GM18867 (cell line): Measurements from ENCODE around the gene ATF6.

ENCODE experiments used
- ATAC-seq: cut with Tn5 transposase; IDR thresholded peaks from one replicate; pipeline ENCODE4 v1.9.1; 2021; ENCODE audit warnings: mild to moderate bottlenecking, moderate library complexity; ENCODE audit not compliant: unreplicated experiment

ATF6 gene

DNA sequence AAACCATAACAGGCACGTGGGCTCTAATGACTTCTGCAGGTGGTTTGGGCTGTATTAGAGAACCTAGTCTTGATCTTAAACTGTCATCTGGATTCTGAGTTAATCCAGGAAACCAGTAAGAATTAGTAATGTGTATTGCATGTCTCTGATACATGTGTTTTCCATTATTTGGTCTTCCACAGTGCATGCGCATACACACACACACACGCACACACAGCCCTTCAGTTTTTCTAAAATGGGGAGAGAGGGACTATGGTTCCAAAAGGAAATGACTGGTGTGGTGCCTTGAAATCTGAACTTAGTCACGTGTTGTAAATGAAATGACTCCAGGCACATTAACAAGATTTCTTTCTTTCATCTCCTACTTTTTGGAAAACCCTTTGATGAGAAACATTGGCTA, 190.0 kb downstream of the ATF6 start:
- no peak for ATAC-seq

DNA sequence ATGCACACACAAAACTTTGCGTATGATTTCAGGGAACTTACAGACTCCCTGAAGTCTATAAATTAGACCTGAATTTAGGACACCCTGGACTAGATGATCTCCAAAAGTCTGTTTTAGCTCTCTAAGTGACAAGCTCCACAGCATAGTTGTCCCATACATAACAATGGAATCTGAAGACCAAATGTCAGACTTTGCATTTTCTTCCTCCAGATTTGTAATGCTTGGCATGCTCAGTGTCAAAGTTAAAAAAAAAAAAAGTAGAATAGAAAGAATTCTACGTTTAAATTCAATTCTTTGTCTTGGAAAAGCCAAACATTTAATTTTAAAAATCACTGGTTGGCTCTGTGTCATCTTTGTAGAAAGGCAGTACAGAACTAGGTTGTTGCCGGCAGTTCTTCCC, 190.8 kb downstream of the ATF6 start:
- ATAC-seq = no peak

GRCh38 chr1:161958425-161958824, 192.3 kb downstream of the ATF6 start:
- no peak for ATAC-seq

DNA sequence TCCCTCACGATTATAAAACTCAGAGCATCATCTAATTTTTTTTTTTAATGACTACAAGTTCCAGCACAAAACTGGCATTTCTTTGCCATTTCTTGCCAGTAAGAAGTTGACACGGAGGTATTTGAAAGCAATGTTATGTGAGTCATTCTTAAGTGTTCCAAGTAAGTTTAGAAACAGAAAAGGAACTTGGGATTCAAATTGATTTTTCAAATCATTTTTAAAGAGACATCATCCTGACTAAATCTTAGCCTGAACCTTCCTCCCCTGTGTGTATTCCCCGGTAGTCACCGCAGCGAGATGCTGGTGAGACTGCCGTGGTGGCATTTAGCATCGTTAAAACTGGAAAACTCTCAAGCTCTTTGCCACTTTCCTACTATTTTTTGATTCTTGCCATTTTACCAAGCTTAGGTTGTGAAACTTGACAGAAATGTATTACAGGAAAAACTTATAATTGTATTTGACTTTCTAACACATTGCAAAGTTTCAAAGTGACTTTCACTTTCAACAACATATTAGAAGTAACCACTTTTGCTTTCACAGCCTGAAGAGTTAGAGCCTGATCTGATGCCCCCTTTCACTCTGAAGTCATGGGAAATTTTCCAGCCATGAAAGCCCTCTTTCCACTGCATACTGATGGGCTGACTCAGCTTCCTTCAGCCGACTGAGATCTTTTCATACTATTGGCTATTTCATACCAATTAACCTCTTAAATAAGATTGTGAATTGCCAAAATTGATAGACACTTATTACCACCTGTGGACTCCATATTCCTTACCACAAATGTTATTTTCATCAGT, 196.2 kb downstream of the ATF6 start:
- ATAC-seq = peak; percentile 83

DNA sequence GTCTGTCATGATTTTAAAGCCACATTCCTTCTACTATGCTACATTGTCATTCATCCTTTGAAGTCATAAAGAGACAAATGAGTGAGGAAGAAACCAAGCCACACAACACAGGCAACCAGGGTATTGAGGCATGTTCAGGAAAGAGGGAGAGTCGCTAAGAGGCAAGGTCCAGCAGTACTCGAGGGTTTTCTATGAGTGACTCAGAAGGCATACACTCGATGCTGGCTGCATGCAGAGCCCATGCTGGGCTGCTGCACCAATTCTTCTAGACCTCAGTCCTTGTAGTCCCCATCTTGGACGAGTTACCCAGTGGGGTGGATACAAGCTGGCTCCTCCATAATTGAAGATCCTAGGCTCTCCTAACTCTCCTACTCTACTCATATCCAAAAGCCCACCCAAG, 199.9 kb downstream of the ATF6 start:
- ATAC-seq = no peak

DNA sequence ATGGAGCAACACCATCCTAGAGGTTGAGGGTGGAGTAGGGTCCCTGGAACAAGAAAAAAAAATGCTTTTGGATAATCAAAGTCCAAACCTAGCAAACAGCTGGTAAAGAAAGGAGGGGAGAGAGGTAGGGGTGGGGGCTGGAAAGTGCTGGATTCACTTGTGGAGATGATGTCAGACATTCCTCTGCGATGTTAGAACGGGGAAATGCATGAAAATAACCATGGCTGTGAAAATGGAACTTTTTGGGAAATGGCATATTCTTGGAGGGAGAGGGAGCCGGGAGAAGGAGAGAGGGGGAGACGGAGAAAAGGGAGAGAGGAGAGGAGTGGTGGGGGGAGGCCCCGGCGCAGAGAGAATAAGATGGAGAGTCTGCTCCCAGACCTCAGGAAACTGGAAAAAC, 203.9 kb downstream of the ATF6 start:
- ATAC-seq = no peak

GRCh38 chr1:161970633-161971032, 204.5 kb downstream of the ATF6 start:
- ATAC-seq = no peak

GRCh38 chr1:161972828-161973227, 206.7 kb downstream of the ATF6 start:
- no peak for ATAC-seq

GRCh38 chr1:161973924-161974845, 208.1 kb downstream of the ATF6 start:
- ATAC-seq = no peak

GRCh38 chr1:161978011-161978790, 212.1 kb downstream of the ATF6 start:
- no peak for ATAC-seq

- no peak for ATAC-seq
These were observed 215.0 kb downstream of the ATF6 start for GRCh38 chr1:161981126-161981525.

DNA sequence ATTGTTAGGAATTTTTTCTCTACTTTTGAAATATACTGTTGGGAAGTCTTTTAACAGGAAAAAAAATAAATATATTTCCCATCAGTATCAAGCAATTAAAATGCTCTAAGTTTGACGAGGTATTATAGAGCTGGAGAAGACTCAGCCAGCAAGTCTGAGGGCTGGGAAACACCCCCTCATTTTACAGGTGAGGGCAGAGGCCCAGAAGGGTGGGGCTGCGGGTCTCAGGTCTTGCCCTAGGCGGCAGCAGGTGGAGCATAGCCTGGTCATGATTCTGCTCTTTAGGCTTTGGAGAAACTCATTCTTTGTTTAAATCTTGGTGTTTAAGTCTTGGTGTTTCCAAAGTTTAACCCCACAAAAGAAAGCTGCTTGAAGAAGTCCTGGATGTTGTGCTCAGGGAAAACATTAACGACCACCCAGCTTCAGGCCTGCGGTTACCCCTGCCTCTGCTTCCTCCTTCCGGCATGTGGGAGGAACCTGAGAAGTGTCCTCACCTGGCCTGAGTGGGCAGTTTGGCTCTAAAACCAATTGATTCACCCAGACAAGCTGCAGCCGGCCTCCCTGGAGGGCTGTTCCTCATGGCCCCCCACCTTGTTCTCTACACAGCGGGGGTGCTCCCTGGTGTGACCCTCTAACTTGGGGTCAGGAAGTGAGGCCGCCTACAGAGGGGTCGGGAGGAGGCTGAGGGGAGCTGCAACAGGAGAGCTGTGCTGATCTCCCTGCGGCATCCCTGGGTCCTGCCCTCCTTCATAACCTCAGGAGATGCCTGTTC, 215.8 kb downstream of the ATF6 start:
- no peak for ATAC-seq

DNA sequence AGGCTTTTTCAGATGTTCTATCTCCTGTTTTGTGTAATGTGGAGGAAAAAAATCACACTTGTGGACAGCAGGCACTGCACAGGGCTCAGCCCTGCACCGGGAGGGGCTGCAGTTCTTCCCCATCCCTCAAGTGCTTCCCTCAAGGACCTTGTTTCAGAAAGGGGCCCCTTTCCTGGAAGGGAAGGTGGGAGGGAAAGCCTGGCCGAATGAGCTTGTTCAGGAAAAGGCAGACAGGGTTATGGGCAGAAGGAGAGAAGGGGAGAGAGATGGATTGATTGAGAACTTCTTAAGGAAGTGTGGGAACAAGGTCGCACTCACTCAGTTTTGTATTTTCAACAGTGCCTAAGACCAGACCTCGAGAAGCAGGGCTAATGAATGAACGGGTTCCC, 216.4 kb downstream of the ATF6 start:
- ATAC-seq = no peak

DNA sequence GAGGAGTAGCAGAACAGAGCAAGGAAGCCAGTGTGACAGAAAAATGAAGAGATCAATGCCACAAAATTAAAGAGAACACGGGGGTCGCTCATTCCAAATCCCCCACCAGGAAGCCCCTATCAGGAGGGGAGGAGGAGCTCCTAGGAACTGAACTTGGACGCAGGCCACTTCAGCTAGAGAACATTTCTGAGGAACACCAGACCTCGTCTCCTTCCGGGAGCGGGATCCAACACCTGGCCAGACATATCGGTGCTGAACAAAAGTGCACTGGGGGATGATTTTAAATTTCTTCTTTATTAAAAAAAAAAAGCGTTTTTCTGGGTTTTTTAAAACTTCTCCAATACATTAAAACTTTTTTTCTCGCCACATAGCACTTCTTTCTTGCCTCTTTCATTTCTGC, 216.8 kb downstream of the ATF6 start:
- no peak for ATAC-seq

- ATAC-seq = no peak
These were observed 217.6 kb downstream of the ATF6 start for GRCh38 chr1:161983725-161984124.

DNA sequence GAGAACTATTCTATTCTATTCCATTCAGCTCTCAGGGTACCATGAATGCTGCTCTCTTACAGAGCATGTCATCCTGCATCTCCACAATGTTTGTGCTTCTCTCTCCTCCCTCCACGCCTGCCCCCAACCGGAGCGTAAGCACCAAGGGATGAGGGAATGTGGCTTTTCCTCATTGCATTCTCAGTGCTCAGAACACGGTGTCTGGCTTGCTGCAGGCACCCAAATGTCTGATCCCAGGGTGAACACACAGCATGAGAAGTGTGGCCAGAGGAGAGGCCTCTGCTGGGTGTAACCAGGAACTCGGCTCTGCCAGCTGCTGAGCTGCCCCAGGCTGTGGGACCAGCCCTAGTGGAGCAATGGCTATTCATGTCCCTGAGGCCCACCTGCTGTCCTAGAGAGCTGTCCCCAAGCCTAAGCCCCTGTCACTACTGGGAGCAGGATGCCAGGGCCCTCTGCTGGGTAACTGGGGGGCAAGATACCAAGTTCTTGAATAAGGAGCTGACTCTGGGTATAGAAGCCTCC, 219.2 kb downstream of the ATF6 start:
- ATAC-seq = no peak

- no peak for ATAC-seq
These were observed 220.2 kb downstream of the ATF6 start for GRCh38 chr1:161986328-161986727.

DNA sequence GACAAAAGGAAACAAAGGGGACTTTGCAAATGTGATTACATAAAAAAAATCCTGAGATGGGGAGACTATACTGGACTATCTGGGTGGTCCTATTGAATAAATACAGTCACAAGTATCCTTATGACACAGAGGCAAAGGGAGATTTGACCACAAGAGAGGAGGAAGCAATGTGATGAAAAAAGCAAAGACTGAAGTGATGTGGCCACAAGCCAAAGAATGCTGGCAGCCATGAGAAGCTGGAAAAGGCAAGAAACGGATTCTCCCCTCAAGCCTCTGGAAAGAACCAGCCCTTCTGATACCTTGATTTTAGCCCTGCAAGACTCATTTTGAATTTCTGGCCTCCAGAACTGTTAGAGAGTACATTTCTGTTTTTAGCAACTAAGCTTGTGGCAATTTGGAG, 221.2 kb downstream of the ATF6 start:
- ATAC-seq = no peak

- no peak for ATAC-seq
These were observed 221.8 kb downstream of the ATF6 start for GRCh38 chr1:161987872-161988271.

DNA sequence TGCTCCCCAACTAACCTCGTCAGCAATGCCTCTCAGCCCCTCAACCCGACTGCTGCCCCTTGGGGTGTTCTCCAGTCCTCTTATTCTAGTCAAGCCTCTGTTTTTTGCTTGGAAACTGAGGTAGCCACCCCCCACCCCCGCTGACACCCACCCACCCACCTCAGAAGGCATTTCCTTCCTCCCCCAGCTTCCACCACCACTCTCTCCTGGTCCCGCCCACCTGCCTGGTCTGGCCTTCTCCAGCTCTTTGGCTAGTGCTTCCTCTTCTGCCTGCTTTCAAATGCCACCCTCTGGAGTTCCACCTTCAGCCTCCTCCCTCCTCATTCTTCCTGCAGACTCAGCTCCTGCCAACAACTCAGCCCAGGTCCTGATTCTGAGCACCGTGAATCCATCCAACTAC, 222.3 kb downstream of the ATF6 start:
- ATAC-seq = no peak
